Endodermal cell (in vitro differentiated cells): ENCODE results near the gene TNFRSF4. TPM values are rescaled to one million over a fixed set of nuclear protein-coding genes. Genes with fewer than 3 reads are reported as not detected.

Source experiments
- DNase-seq: peaks from one replicate; pipeline ENCODE4 v3.0.0-alpha.2; 2017
- H3K27ac ChIP-seq: 2 replicates; pipeline ENCODE4 v1.5.1; 2013; ENCODE audit warnings: mild to moderate bottlenecking, low read depth, low read length, moderate library complexity
- H3K27me3 ChIP-seq: 2 replicates; pipeline ENCODE4 v1.6.1; 2013; ENCODE audit warnings: mild to moderate bottlenecking, low read length, moderate library complexity; ENCODE audit not compliant: insufficient read depth, control insufficient read depth, poor library complexity, severe bottlenecking
- H3K36me3 ChIP-seq: 2 replicates; pipeline ENCODE4 v1.7.0; 2013; ENCODE audit warnings: mild to moderate bottlenecking, low read length, moderate library complexity; ENCODE audit not compliant: control insufficient read depth, insufficient read depth
- H3K4me1 ChIP-seq: one replicate; pipeline ENCODE4 v1.7.0; 2013; ENCODE audit warnings: low read length; ENCODE audit not compliant: control insufficient read depth, insufficient read depth
- H3K4me3 ChIP-seq: 2 replicates; pipeline ENCODE4 v1.5.1; 2013; ENCODE audit warnings: mild to moderate bottlenecking, low read length, moderate library complexity
- H3K9ac ChIP-seq: 2 replicates; pipeline ENCODE4 v1.6.1; 2013; ENCODE audit warnings: mild to moderate bottlenecking, low read length, moderate library complexity; ENCODE audit not compliant: poor library complexity, severe bottlenecking; ENCODE audit errors: extremely low read depth
- H3K9me3 ChIP-seq: 2 replicates; pipeline ENCODE4 v1.6.1; 2013; ENCODE audit warnings: mild to moderate bottlenecking, low read length, moderate library complexity; ENCODE audit not compliant: control insufficient read depth
- H3K27ac Mint-ChIP-seq: 2 replicates; pipeline ENCODE4 v1.8.0; 2020; ENCODE audit warnings: mixed read lengths
- H3K27me3 Mint-ChIP-seq: 2 replicates; pipeline ENCODE4 v1.8.0; 2021; ENCODE audit warnings: mild to moderate bottlenecking, mixed read lengths; ENCODE audit not compliant: insufficient read depth
- H3K36me3 Mint-ChIP-seq: 2 replicates; pipeline ENCODE4 v1.8.0; 2020; ENCODE audit warnings: low read depth, mixed read lengths
- H3K4me1 Mint-ChIP-seq: 2 replicates; pipeline ENCODE4 v1.8.0; 2020; ENCODE audit warnings: mixed read lengths
- H3K4me3 Mint-ChIP-seq: 2 replicates; pipeline ENCODE4 v1.8.0; 2020; ENCODE audit warnings: mild to moderate bottlenecking, moderate library complexity, mixed read lengths
- H3K9me3 Mint-ChIP-seq: 2 replicates; pipeline ENCODE4 v1.8.0; 2020; ENCODE audit warnings: mild to moderate bottlenecking, mixed read lengths
- WGBS, 2 experiments: methylation state at CpG; one replicate each; pipeline versions ENCODE4 v1.1.5 to v1.1.7; 2013; ENCODE audit warnings: missing lambda C conversion rate in 2 of 2, mixed read lengths in 1 of 2; ENCODE audit not compliant: insufficient coverage in 1 of 2, insufficient read length in 1 of 2; 5-methylcytosine and 5-hydroxymethylcytosine counted together
- total RNA-seq, 2 donors: library from RNA; stranded (reverse); fragmentation: NEBNext Ultra II Directional in 1 of 2; extraction: Animal tissue kit (Norgen Biotek cat#: 25700) in 1 of 2; gene quantifications; 2 replicates in 1 of 2; 3 replicates in 1 of 2; pipeline ENCODE4 v1.2.1, GENCODE V29; 2021
- TF ChIP-seq, protein P1 (sequence below): fragments of 200-600 bp; sonication (generic); conservative IDR thresholded peaks from 2 replicates; pipeline ENCODE4 v1.5.0; 2021; ENCODE audit warnings: antibody characterized with exemption, mild to moderate bottlenecking

TNFRSF4 gene
- total RNA-seq, 2 donors from 2014 or later: 0.20 TPM; not detected in 1

DNA sequence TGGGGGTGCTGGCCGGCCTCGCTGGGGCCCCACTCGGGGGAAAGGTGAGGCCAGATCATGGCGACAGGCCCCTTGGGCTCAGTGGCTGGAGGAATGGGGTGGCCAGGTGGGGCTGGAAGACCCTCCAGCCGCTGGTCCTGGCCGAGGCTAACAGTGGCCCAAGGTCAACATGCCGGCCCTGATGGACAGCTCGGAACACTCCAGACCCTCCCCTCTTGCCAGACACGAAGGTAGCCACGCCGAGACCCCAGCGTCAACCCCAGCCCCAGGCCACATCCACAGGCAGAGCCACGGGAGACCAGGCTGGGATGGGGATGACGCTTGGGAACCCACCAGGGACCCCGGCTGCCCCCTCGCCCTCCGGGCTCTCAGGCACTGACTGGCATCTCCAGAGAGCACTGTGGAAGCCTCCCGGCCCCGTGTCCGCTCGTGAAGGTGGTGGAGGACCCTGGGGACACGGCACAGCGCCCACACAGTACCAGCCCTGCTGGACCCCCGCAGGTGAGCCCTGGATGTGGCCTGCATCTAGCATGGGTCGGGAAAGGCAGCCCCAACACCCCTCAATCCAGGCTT, 33.5 kb upstream of the TNFRSF4 start:
- H3K4me3 ChIP-seq: no peak overlapping the region
- H3K9ac ChIP-seq: no peak overlapping the region

DNA sequence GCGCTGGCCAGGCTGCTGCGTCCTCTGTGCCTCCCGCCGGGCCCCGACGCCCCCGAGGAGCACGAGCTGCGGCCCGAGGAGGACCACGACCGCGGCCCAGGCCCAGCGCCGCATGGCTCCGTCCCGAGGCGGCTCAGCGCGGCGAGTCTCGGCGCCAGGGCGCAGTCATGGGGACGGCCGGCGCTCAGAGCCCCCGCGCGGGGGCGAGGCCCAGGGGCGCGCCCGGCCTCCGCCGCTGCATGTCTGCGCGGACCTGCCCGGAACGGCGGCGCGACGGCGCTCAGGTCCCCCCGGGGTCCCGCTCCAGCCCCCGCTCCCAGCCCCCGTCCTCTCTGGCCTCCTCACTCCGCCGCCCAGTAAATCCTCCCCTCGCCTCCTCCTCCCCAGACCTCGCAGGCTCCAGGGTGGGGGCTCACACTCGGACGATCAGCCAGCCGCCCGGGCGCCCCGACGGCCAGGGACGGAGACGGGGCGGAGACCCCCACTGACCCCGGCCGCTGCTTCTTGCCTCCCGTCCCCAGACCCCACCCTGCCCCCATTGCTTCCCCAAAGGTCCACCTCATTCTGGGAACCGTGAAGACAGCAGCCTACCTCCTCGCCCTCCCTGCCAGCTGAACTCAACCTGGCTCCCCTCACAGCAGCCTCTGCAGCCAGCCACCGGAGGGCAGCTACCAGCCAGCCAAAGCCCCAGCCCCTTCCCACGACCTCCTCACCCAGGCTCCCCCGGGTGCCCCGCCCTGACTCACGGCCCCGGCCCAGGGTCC, 32.8 kb upstream of the TNFRSF4 start, which contains the start of gene C1QTNF12:
C1QTNF12 (minus strand) TSS at position 146 of the 764 bp plus-strand sequence; CDS start at position 114, 32 bp downstream.
- Histone ChIP-seq H3K27ac (no peak within 1 kb of the TSS), H3K36me3 (no peaks in the 10 kb centered on the region), H3K4me3 (no peak within 1 kb of the TSS), H3K27me3 (peaks cover 12% of the 10 kb centered on the region), H3K4me1 (no peaks in the 10 kb centered on the region), H3K9me3 (no peaks in the 10 kb centered on the region), H3K9ac (no peak within 1 kb of the TSS)
- no peaks in the 10 kb centered on the region for H3K9me3 Mint-ChIP-seq
- H3K27me3 Mint-ChIP-seq: peaks cover 1% of the 10 kb centered on the region
- H3K36me3 Mint-ChIP-seq: peaks cover 3% of the 10 kb centered on the region
- H3K4me1 Mint-ChIP-seq: no peaks in the 10 kb centered on the region
- DNase-seq: peak; percentile 81
- H3K4me3 Mint-ChIP-seq: peak within 1 kb of the TSS; percentile 15
- TF ChIP-seq, protein P1, sequence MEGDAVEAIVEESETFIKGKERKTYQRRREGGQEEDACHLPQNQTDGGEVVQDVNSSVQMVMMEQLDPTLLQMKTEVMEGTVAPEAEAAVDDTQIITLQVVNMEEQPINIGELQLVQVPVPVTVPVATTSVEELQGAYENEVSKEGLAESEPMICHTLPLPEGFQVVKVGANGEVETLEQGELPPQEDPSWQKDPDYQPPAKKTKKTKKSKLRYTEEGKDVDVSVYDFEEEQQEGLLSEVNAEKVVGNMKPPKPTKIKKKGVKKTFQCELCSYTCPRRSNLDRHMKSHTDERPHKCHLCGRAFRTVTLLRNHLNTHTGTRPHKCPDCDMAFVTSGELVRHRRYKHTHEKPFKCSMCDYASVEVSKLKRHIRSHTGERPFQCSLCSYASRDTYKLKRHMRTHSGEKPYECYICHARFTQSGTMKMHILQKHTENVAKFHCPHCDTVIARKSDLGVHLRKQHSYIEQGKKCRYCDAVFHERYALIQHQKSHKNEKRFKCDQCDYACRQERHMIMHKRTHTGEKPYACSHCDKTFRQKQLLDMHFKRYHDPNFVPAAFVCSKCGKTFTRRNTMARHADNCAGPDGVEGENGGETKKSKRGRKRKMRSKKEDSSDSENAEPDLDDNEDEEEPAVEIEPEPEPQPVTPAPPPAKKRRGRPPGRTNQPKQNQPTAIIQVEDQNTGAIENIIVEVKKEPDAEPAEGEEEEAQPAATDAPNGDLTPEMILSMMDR: peak; percentile 9
- WGBS, 2 experiments: 31 to 38% methylated on average over 15 to 74 of the region's 74 CpGs
- no peak within 1 kb of the TSS for H3K27ac Mint-ChIP-seq

More for the DNA sequence above, 33.5 kb upstream of the TNFRSF4 start:
- no peaks in the 10 kb centered on the region for H3K4me1 Mint-ChIP-seq
- WGBS, 2 experiments: 71 to 87% methylated on average over 7 to 25 of the region's 25 CpGs
- Histone ChIP-seq H3K27ac (no peak overlapping the region), H3K4me1 (no peaks in the 10 kb centered on the region), H3K27me3 (peaks cover 12% of the 10 kb centered on the region), H3K36me3 (peaks cover 4% of the 10 kb centered on the region), H3K9me3 (no peaks in the 10 kb centered on the region)
- peaks cover 1% of the 10 kb centered on the region for H3K27me3 Mint-ChIP-seq
- H3K27ac Mint-ChIP-seq: no peak overlapping the region
- peak overlapping the region; percentile 15 for H3K4me3 Mint-ChIP-seq
- no peaks in the 10 kb centered on the region for H3K9me3 Mint-ChIP-seq
- no peak for DNase-seq
- TF ChIP-seq, protein P1: no peak
- peaks cover 8% of the 10 kb centered on the region for H3K36me3 Mint-ChIP-seq

DNA sequence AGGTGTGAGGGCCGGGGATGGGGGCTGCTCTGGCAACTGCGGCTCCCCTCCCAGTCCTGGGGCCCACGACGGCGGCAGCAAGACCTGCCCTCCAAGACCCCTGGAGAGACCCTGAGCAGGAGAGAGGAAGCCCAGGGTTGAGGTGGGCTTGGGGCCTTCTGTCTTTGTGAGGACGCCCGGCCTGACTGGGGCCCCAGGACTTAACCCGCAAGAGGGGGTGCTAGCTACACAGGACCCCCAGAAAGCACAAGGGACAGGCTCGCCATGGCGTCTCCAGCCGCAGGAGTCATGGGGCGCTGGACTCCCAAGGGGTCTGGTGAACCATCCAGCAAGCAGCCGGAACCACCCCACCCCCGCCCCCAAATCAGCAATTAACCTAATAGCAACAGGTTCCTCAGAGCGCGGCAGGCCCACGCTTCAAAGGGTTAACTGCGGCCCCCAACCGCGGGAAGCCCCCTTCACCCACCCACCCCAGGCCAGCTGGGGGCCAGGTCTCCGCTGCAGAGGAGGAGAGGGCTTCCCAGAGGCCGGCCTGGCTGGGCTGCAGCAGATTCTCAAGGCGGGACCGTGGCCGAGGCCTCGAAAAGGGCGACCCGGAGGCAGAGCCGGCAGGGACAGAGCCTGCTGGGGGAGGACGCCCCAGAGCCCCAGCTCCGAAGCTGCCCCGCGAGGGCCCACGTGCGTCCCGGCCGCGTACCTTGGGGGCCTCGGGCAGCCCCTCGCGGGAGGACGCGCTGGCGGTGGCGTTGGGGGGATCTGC, 32.0 kb upstream of the TNFRSF4 start:
- H3K4me1 ChIP-seq: no peaks in the 10 kb centered on the region
- 68 to 100% methylated on average over 2 to 45 of the region's 45 CpGs for WGBS, 2 experiments
- H3K4me3 ChIP-seq: no peak overlapping the region
- Mint-ChIP-seq H3K9me3 (no peaks in the 10 kb centered on the region), H3K27ac (no peak overlapping the region), H3K4me3 (no peak overlapping the region), H3K36me3 (peaks cover 2% of the 10 kb centered on the region), H3K27me3 (peaks cover 1% of the 10 kb centered on the region), H3K4me1 (no peaks in the 10 kb centered on the region)
- H3K27me3 ChIP-seq: peaks cover 12% of the 10 kb centered on the region
- no peak overlapping the region for H3K9ac ChIP-seq
- H3K27ac ChIP-seq: no peak overlapping the region
- TF ChIP-seq, protein P1: no peak
- DNase-seq: peak; percentile 78
- H3K9me3 ChIP-seq: no peaks in the 10 kb centered on the region
- H3K36me3 ChIP-seq: no peaks in the 10 kb centered on the region
